ENCODE data around the gene CDK5RAP3.

DNA sequence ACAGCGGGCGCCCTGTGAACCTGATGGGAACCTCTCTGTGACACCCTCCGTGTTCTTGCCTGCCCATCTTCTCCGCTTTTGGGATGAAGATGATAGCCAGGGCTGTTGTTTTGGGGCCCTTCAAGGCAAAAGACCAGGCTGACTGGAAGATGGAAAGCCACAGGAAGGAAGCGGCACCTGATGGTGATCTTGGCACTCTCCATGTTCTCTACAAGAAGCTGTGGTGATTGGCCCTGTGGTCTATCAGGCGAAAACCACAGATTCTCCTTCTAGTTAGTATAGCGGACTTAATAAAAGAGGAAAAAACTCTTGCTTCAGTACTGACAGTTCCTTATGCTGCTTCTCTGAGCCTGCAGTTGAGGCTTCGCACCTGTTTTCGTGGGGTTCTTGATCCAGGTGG lies 10.5 kb downstream of the CDK5RAP3 start:
- no peak for TF ChIP-seq POLR2AphosphoS5 (IDR thresholded peaks at IDR 0.05; ENCODE audit: low read depth, low read length)
- TF ChIP-seq TAF1 (IDR thresholded peaks at IDR 0.05; ENCODE audit: borderline replicate concordance, low read depth, low read length), result no peak
- TF ChIP-seq POLR2A (IDR thresholded peaks at IDR 0.05; ENCODE audit: low read depth, low read length), result no peak
